Endothelial cell of umbilical vein (primary cell): ENCODE measurements around the gene AGT.

Source experiments
- CTCF ChIP-seq, 2 donors: IDR thresholded peaks; 1 replicate in 1 of 2; 2 replicates in 1 of 2; pipeline ENCODE4 v1.5.1; 2011; ENCODE audit warnings: low read length in 2 of 2, mild to moderate bottlenecking in 2 of 2, moderate library complexity in 2 of 2, control low read depth in 1 of 2, inconsistent platforms in 1 of 2, low read depth in 1 of 2; ENCODE audit not compliant: insufficient read depth in 1 of 2; ENCODE audit errors: extremely low read depth in 1 of 2
- EZH2 ChIP-seq: IDR thresholded peaks from 2 replicates; pipeline ENCODE4 v1.6.1; 2012; ENCODE audit warnings: borderline replicate concordance, low read depth, mild to moderate bottlenecking, moderate library complexity, low read length, inconsistent platforms; ENCODE audit not compliant: severe bottlenecking

DNA sequence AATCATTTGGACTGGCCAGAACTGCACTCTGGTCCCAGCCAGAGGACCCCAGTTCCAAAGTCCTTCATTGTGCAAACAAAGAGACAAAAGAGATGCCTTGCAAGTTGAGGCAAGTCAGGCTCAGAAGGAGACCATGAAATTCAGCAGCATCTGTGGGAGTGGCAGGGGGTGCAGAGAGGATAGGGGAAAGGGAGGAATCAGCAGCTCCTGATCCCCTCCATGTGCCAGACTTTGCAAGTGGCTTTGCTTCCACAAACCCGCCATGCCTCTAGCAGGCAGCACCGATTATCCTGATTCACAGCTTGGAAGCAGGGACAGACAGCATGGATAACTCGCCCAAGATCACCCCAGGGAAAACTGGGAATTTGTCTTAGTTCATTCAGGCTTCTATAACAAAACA is 31.1 kb upstream of the AGT start:
- no peak for TF ChIP-seq EZH2
- no peak for TF ChIP-seq CTCF (IDR thresholded peaks at IDR 0.05; ENCODE audit: extremely low read depth in 1 of 2, insufficient read depth in 1 of 2, low read depth in 1 of 2, low read length in 2 of 2)
